ENCODE data around the gene GTPBP4.

GTPBP4 gene

DNA sequence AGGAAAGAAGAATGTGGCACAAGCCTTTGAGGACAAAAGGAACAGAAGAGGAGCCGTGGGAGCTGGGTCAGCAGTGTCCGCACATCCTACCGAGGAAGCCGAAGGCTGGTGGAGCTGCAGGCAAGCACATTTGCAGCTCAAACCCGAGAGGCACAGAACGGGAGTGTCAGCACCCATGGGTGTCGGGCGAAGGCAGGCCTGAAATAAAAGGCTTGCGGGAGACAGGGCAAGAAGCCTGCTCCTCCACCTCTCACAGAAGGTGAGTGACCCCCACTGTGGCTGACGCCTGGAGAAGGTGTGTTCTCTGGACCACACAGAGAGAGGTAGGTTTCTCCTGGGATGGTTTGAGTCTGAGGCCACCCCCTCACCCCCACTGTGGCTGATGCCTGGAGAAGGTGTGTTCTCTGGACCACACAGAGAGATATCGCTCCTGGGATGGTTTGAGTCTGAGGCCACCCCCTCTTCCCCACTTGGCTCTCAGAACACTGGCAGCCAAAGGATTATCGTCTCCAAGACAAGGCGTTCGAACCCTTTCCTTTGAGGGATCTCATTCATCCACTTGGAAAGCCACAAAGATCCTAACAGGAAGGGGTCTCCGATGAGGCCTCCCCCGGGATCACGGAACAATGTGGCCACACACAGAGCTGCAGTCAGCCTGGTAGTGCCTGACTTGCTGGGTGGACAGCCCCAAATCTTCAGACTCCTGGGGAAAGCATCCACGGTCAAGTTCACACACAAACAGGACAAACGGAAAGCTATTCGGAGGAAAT, 21.6 kb upstream of the GTPBP4 start:
- DNase-seq (ENCODE audit: low read depth in 2 of 2), result no peak

GRCh38 chr10:968546-969199, 19.6 kb upstream of the GTPBP4 start:
- DNase-seq (ENCODE audit: low read depth in 2 of 2), result no peak

GRCh38 chr10:969473-970150, 18.6 kb upstream of the GTPBP4 start:
- DNase-seq (ENCODE audit: low read depth in 2 of 2), result no peak

DNA sequence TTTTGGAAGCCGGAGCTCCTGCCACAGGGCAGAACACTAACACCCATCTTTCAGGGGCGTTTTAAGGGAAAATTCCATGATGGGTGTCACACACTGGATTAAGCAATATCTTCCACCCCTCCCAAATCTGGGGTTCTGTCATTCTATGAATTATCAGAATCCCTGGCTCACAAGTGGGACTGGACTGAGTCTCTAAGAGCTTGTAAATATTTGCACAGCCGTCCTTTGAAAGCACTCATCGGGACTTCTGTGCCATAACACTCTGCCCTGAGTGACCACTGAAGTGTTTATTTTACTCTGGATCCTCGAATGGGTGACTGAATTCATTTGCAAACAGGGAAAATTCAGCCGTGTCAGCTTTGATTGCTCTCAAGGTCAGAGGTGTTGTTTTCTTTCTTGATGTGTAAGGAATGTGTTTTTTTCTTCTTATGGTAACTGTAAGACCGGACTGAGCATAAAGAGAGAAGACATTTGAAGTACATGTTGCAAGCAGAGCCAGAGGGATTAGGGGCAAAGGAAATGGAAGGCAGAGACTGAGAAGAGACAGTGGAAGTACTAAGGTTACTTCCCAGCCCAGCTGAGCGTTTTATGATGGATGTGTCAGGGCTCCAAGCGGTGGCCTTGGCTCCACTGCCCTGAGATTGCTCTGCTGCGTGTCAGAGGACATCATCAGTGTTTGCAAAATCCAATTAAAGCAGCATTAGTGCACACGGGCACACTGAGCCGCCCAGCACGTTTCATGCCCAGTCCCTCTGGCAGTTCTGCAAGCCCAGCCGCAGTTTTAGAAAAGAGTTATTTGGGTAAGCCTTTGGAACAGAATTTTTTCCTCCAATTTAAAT, 17.7 kb upstream of the GTPBP4 start:
- DNase-seq (ENCODE audit: low read depth in 2 of 2), result no peak

DNA sequence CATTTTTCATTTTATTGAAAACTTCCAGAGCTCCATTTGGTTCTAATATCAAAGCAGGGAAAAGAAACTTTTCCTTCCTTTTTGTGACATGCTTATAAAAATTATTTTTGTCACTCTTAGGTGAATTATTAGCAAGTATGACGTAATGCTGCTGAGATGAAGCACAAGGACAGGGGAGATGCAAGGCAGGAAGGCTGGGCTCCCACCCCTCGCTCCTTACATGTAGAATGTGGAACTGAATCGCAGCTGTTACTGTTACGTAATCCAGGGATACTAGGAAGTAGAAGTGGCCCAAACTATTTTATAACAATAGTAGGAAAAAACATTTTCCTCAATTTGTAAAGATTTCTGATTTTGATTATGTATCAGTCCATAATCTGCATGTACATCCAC, 17.1 kb upstream of the GTPBP4 start:
- DNase-seq (ENCODE audit: low read depth in 2 of 2), result no peak

GRCh38 chr10:971613-972012, 16.6 kb upstream of the GTPBP4 start:
- DNase-seq (ENCODE audit: low read depth in 2 of 2), result no peak

GRCh38 chr10:972763-973162, 15.5 kb upstream of the GTPBP4 start:
- DNase-seq (ENCODE audit: low read depth in 2 of 2), result no peak

DNA sequence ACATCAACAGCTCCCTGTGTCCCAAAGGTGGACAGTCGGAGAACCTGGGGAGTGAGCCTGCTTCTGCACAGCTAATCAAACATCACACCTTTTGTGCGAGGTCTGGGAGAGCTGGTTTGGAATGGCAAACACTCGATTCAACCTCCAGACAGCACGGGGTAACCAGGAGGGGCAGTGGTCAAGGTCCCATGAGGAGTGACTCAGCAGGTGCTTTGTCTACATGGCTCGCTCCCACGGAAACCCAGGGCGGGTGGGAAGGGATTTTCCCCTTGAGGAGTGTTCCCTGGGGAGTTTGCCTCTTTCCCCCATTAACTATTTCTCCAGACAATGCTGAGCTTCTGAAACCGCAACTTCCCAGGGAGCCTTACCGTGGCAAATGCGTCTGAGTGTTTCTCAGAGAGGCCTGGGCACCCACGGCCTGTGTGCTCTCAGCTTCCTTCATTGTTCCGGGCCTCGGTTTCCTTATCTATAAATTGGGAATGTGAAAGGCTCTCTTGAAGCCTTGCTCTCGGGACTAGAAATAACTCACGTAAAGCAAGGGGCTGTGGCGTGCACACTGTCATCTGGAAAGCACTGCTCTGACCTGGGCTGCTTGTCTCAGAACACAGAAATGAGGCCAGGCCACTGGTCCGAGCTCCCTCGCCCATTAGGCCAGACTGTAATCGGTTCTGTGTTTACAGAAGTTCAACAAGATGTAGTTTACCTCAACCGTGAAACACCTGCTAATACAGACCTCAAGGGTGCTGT, 14.0 kb upstream of the GTPBP4 start:
- no peak for DNase-seq (ENCODE audit: low read depth in 2 of 2)

GRCh38 chr10:974785-975074, 13.5 kb upstream of the GTPBP4 start:
- no peak for DNase-seq (ENCODE audit: low read depth in 2 of 2)

GRCh38 chr10:976316-976715, 11.9 kb upstream of the GTPBP4 start:
- no peak for DNase-seq (ENCODE audit: low read depth in 2 of 2)

- no peak for DNase-seq (ENCODE audit: low read depth in 2 of 2)
Measured at GRCh38 chr10:978826-979421, 9.3 kb upstream of the GTPBP4 start.

DNA sequence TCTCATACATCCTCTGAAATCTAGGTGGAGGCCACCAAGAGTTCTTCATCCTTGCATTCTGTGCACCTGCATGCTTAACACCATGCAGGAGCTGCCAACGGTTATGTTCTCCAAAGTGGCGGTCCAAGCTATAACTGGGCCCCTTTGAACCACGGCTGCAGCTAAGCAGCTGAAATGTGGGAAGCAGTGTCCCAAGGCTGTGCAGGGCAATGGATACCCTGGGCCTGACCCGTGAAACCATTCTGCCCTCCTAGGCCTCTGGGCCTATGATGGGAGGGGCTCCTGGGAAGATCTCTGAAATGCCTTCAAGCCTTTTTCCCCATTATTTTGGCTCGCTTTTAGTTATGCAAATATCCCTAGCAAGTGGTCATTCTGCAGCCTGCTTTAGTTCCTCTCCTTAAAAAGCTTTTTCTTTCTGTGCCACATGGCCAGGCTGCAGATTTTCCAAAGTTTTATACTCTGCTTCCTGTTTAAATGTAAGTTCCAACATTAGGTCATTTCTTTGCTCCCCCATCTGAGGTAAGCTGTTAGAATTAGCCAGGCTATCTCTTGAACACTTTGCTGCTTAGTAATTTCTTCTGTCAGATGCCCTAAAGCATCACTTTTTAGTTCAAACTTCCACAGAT, 7.7 kb upstream of the GTPBP4 start:
- no peak for DNase-seq (ENCODE audit: low read depth in 2 of 2)

- no peak for DNase-seq (ENCODE audit: low read depth in 2 of 2)
Measured at GRCh38 chr10:983401-983800, 4.8 kb upstream of the GTPBP4 start.

- DNase-seq (ENCODE audit: low read depth in 2 of 2), result no peak
Measured at GRCh38 chr10:983971-984655, 4.1 kb upstream of the GTPBP4 start.

- no peak for DNase-seq (ENCODE audit: low read depth in 2 of 2)
Measured at GRCh38 chr10:985361-985760, 2.9 kb upstream of the GTPBP4 start.

DNA sequence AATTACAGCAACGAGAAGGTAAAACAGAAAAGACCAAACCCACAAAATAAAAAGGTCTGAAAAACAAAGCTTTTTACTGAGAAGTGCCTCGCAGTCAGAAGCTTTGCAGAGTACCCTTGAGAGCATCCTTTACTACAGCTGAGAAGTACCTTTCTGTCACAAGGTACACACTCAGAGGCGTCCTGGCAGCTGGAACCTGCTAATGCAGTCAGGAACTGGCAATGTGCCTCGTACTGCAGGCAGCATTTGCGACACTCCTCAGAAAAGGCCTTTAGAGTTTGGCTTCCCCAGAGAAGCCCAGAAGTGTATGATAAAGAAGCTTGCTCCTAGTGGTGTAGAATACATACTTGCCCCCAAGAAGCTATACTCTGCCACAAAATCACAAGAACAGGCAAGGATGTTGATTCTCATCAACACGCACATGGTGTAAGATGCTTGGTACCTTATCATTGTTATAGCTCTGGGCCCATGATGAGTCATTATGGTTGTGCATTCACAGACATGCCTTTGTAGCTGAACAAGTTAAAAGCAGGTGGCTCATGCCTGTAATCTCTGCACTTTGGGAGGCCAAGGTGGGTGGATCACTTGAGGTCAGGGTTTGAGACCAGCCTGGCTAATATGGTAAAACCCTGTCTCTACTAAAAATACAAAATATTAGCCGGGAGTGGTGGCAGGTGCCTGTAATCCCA, 2.0 kb upstream of the GTPBP4 start:
- no peak for DNase-seq (ENCODE audit: low read depth in 2 of 2)

DNA sequence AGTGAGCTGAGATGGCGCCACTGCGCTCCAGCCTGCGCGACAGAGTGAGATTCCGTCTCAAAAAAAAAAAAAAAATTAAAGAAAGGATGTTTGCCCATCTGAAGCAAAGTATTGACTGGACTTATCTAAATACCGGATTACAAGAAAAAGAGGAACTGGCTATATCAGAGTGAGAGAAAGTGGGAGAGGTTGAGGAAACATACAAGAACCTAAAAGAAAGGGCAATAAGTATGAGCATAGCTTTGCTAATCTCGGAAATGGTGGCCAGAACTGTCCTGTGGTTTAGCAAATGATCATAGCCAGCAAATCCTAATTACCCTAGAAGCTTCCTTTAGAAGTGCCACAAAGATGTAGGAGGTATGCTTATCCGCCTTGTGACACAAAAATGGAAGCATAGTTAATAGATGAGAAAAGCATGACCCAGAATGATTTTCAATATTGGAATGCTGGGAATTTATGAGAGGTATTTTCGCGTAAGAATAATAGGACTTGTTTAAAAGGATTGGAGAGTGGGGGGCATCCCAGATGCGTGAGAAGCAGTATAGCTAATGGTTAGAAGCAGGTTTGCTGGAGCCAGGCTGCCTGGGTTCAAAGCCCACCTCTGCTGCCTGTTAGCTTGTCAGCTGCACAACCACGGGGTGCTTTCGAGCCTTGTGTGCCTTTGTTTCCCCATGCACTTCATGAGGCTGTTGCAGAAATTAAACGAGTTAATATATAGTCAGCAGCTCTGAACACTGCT, 1.2 kb upstream of the GTPBP4 start:
- DNase-seq (ENCODE audit: low read depth in 2 of 2), result no peak

DNA sequence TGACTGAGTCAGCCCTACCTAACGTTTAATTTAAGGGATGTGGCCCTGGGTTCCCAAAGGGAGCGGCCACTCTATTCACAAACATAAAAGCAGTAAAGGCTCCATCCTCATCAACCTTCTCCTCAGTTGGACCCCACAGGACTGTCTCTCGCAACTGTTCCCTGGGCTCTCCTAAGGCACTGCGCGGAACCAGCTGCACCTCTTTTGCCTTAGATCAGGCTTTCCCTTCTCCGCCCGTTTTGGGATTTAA, 689 bp upstream of the GTPBP4 start:
- no peak for DNase-seq (ENCODE audit: low read depth in 2 of 2)
